ENCODE measurements around the gene NCOA7.

Gene NCOA7

DNA sequence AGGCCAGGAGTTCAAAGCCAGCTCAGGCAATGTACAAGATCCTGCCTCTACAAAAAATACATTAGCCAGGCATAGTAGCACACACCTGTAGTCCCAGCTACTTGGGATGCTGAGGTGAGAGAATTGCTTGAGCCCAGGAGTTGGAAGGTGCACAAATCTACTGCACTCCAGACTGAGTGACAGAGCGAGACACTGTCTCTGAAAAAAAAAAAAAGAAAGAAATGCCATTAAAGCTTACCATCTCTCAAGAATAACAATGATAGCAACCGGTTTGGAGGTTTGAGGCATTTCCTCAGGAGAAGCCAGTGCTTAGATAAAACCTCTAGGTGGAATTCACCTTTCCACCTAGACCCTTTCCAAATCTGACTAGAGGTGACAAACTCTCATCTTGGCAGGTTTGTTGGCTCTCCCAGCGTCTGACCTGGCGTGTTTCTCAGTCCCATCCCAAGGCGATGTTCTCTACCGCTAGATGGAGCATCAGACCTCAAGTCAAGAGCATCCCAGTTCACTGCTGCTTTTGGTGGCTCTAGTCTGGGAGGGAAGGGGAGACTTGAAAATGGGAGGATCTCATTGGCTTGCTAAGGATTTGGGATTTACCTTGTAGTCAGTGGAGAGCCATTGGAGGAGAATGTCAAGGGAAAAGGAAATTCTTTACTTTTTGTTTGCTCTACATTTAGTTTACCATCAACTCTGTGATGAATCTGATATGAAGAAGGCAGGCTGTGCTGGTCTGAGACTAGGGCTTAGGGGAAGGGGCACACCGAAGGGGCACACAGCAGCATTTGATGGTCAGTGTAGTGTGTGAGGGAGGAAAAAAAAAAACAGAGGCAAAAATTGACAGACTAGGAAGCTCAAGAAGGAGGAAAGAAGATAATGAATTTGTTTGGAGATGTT lies 67.9 kb downstream of the NCOA7 start:
- Histone ChIP-seq H3K4me3 (ENCODE audit: low read depth, low read length) (no peak overlapping the region), H3K4me1 (ENCODE audit: control insufficient read depth, insufficient read depth, low read length) (no peaks in the 10 kb centered on the region), H3K27me3 (ENCODE audit: control insufficient read depth, insufficient read depth, low read length) (no peaks in the 10 kb centered on the region), H3K9ac (ENCODE audit: low read length) (no peak overlapping the region), H3K36me3 (ENCODE audit: control insufficient read depth, insufficient read depth, low read length) (no peaks in the 10 kb centered on the region), H3K9me3 (ENCODE audit: control insufficient read depth, insufficient read depth, low read depth, low read length) (no peaks in the 10 kb centered on the region), H3K27ac (ENCODE audit: low read depth, low read length) (no peak overlapping the region)

GRCh38 chr6:125859727-125860126 lies 69.0 kb downstream of the NCOA7 start:
- H3K36me3 ChIP-seq (ENCODE audit: control insufficient read depth, insufficient read depth, low read length), result no peaks in the 10 kb centered on the region
- no peaks in the 10 kb centered on the region for H3K9me3 ChIP-seq (ENCODE audit: control insufficient read depth, insufficient read depth, low read depth, low read length)
- no peak overlapping the region for H3K27ac ChIP-seq (ENCODE audit: low read depth, low read length)
- no peak overlapping the region for H3K4me3 ChIP-seq (ENCODE audit: low read depth, low read length)
- no peak overlapping the region for H3K9ac ChIP-seq (ENCODE audit: low read length)
- no peaks in the 10 kb centered on the region for H3K27me3 ChIP-seq (ENCODE audit: control insufficient read depth, insufficient read depth, low read length)
- no peaks in the 10 kb centered on the region for H3K4me1 ChIP-seq (ENCODE audit: control insufficient read depth, insufficient read depth, low read length)

DNA sequence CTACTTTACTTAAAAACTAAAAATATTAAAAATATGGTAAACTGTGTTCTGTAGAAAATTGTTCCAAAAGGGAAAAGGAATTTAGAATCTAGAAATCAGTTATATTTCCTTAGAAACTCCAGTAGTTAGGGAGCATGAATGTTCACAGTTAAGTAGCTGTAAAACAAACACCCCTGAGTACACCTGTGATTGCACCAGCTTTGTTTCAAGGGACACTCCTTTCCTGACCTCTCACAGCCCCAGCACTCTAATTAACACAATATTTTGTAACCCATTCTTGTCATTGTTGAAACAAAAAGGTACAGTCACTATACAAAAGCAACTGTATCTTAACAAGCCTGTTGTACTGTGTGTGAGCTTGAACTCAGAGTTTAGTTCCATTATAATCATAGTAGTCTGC lies 72.3 kb downstream of the NCOA7 start:
- Histone ChIP-seq H3K4me1 (ENCODE audit: control insufficient read depth, insufficient read depth, low read length) (peaks cover 10% of the 10 kb centered on the region), H3K9me3 (ENCODE audit: control insufficient read depth, insufficient read depth, low read depth, low read length) (no peaks in the 10 kb centered on the region), H3K36me3 (ENCODE audit: control insufficient read depth, insufficient read depth, low read length) (no peaks in the 10 kb centered on the region), H3K27ac (ENCODE audit: low read depth, low read length) (no peak overlapping the region), H3K4me3 (ENCODE audit: low read depth, low read length) (no peak overlapping the region), H3K9ac (ENCODE audit: low read length) (no peak overlapping the region), H3K27me3 (ENCODE audit: control insufficient read depth, insufficient read depth, low read length) (no peaks in the 10 kb centered on the region)

GRCh38 chr6:125865015-125865414 lies 74.3 kb downstream of the NCOA7 start:
- H3K27ac ChIP-seq (ENCODE audit: low read depth, low read length), result no peak overlapping the region
- no peak overlapping the region for H3K9ac ChIP-seq (ENCODE audit: low read length)
- H3K36me3 ChIP-seq (ENCODE audit: control insufficient read depth, insufficient read depth, low read length), result no peaks in the 10 kb centered on the region
- H3K27me3 ChIP-seq (ENCODE audit: control insufficient read depth, insufficient read depth, low read length), result no peaks in the 10 kb centered on the region
- H3K4me3 ChIP-seq (ENCODE audit: low read depth, low read length), result no peak overlapping the region
- H3K9me3 ChIP-seq (ENCODE audit: control insufficient read depth, insufficient read depth, low read depth, low read length), result no peaks in the 10 kb centered on the region
- H3K4me1 ChIP-seq (ENCODE audit: control insufficient read depth, insufficient read depth, low read length), result peaks cover 13% of the 10 kb centered on the region

GRCh38 chr6:125866433-125866832 lies 75.7 kb downstream of the NCOA7 start:
- no peaks in the 10 kb centered on the region for H3K36me3 ChIP-seq (ENCODE audit: control insufficient read depth, insufficient read depth, low read length)
- H3K27me3 ChIP-seq (ENCODE audit: control insufficient read depth, insufficient read depth, low read length), result no peaks in the 10 kb centered on the region

DNA sequence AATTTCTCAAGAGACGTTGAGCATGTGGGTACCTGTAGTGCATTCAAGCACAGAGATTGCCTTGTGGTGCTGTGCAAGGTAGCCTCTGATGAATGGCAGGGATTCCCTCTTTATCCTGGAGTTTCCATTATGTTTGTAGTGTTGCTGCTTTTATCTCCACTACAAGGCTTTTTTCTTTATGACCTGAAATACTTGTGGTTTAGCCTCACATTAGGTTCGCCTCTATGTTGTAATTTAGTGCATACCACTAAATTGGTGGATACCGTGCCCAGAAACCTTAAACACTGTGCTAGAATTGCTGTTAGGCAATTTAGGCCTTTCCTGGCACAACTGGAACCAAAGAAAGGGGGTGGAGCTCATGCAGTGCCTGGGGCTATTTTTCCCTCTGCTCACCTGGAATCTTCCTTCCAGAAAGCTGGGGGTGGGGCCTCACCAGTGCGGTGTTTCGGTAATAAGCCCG lies 76.8 kb downstream of the NCOA7 start:
- Histone ChIP-seq H3K4me1 (ENCODE audit: control insufficient read depth, insufficient read depth, low read length) (peaks cover 17% of the 10 kb centered on the region), H3K9me3 (ENCODE audit: control insufficient read depth, insufficient read depth, low read depth, low read length) (no peaks in the 10 kb centered on the region), H3K27me3 (ENCODE audit: control insufficient read depth, insufficient read depth, low read length) (no peaks in the 10 kb centered on the region), H3K27ac (ENCODE audit: low read depth, low read length) (no peak overlapping the region), H3K36me3 (ENCODE audit: control insufficient read depth, insufficient read depth, low read length) (no peaks in the 10 kb centered on the region), H3K9ac (ENCODE audit: low read length) (no peak overlapping the region), H3K4me3 (ENCODE audit: low read depth, low read length) (peak overlapping the region; percentile 36)

More at GRCh38 chr6:125866433-125866832, 75.7 kb downstream of the NCOA7 start:
- Histone ChIP-seq H3K4me1 (ENCODE audit: control insufficient read depth, insufficient read depth, low read length) (peaks cover 13% of the 10 kb centered on the region), H3K9me3 (ENCODE audit: control insufficient read depth, insufficient read depth, low read depth, low read length) (no peaks in the 10 kb centered on the region), H3K4me3 (ENCODE audit: low read depth, low read length) (no peak overlapping the region), H3K27ac (ENCODE audit: low read depth, low read length) (no peak overlapping the region), H3K9ac (ENCODE audit: low read length) (no peak overlapping the region)

- Histone ChIP-seq H3K9me3 (ENCODE audit: control insufficient read depth, insufficient read depth, low read depth, low read length) (no peaks in the 10 kb centered on the region), H3K9ac (ENCODE audit: low read length) (no peak overlapping the region), H3K36me3 (ENCODE audit: control insufficient read depth, insufficient read depth, low read length) (no peaks in the 10 kb centered on the region), H3K27me3 (ENCODE audit: control insufficient read depth, insufficient read depth, low read length) (no peaks in the 10 kb centered on the region), H3K4me1 (ENCODE audit: control insufficient read depth, insufficient read depth, low read length) (peaks cover 17% of the 10 kb centered on the region), H3K27ac (ENCODE audit: low read depth, low read length) (no peak overlapping the region), H3K4me3 (ENCODE audit: low read depth, low read length) (no peak overlapping the region)
Observed at GRCh38 chr6:125868252-125868651, 77.5 kb downstream of the NCOA7 start.

DNA sequence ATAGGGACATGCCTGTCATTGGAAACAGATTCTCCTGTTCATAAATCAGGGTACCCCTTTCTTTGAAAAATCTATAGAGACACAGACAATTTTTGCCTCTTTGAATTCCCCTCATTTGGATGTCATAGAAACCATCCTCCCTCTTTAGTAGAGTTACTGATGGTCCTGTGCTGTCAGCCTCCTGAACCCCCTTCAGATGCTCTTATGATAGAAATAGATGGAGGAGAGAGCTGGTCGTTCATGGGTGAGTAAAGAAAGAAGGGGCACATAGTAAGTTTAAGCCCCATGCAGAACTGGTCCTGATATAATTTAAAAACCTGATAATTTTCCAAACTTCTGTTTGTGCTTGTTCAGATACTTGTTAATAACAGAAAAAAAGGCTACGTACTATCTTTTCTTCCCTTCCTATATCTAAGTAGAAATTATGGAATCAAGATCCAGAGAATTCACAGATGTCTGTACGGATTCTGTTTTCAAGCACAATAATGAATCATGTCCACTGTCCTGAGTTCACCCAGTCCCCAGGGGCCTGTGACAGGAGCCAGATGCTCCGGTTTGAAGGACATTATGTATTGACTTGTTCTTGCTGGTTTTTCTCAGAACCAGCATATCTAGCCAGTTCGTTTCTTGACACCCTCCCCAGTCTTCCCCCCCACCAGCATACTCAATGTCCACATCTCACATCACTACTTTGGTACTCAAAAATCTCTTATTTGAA lies 78.1 kb downstream of the NCOA7 start:
- H3K4me1 ChIP-seq (ENCODE audit: control insufficient read depth, insufficient read depth, low read length), result peaks cover 17% of the 10 kb centered on the region
- no peak overlapping the region for H3K9ac ChIP-seq (ENCODE audit: low read length)
- no peak overlapping the region for H3K4me3 ChIP-seq (ENCODE audit: low read depth, low read length)
- H3K27me3 ChIP-seq (ENCODE audit: control insufficient read depth, insufficient read depth, low read length), result no peaks in the 10 kb centered on the region
- no peak overlapping the region for H3K27ac ChIP-seq (ENCODE audit: low read depth, low read length)
- H3K9me3 ChIP-seq (ENCODE audit: control insufficient read depth, insufficient read depth, low read depth, low read length), result no peaks in the 10 kb centered on the region
- H3K36me3 ChIP-seq (ENCODE audit: control insufficient read depth, insufficient read depth, low read length), result no peaks in the 10 kb centered on the region

DNA sequence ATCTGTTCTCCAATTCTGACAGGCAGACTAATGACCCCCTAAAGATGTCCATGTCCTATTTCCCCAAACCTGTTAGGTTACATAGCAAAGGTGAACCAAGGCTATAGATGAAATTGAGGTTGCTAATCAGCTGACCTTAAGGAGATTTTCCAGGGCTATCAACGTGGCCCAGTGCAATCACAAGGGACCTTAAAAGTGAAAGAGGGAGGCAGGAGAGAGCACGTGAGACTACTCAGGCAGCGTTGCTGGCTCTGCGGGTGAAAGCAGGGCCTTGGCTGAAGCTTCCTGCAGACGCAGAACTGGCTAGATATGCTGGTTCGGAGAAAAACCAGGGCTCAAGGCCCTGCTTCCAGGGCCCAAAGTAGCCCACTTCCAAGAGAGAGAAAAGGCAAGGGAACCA lies 78.7 kb downstream of the NCOA7 start:
- Histone ChIP-seq H3K4me3 (ENCODE audit: low read depth, low read length) (no peak overlapping the region), H3K27me3 (ENCODE audit: control insufficient read depth, insufficient read depth, low read length) (no peaks in the 10 kb centered on the region), H3K27ac (ENCODE audit: low read depth, low read length) (no peak overlapping the region), H3K4me1 (ENCODE audit: control insufficient read depth, insufficient read depth, low read length) (peaks cover 17% of the 10 kb centered on the region), H3K9ac (ENCODE audit: low read length) (no peak overlapping the region), H3K9me3 (ENCODE audit: control insufficient read depth, insufficient read depth, low read depth, low read length) (no peaks in the 10 kb centered on the region), H3K36me3 (ENCODE audit: control insufficient read depth, insufficient read depth, low read length) (no peaks in the 10 kb centered on the region)

DNA sequence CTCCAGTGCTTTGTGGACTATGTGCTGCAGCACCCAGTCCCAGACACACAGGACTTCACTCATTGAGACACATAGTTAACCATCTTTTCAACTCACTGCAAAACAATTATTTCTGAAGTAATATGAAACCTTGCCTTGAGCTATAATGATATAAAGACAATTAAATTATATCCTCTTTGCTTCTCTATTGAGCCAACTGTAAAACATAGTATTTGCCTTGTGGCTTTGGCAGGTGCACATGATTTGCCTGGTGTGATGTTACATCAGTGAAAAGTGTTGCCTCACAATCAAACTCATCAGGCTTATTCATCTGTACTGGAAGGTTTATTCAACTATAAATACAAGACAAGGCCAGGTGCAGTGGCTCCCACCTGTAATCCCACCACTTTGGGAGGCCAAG lies 80.6 kb downstream of the NCOA7 start:
- no peak overlapping the region for H3K9ac ChIP-seq (ENCODE audit: low read length)
- no peaks in the 10 kb centered on the region for H3K36me3 ChIP-seq (ENCODE audit: control insufficient read depth, insufficient read depth, low read length)
- H3K4me1 ChIP-seq (ENCODE audit: control insufficient read depth, insufficient read depth, low read length), result peaks cover 17% of the 10 kb centered on the region
- H3K9me3 ChIP-seq (ENCODE audit: control insufficient read depth, insufficient read depth, low read depth, low read length), result no peaks in the 10 kb centered on the region
- no peak overlapping the region for H3K27ac ChIP-seq (ENCODE audit: low read depth, low read length)
- no peak overlapping the region for H3K4me3 ChIP-seq (ENCODE audit: low read depth, low read length)
- no peaks in the 10 kb centered on the region for H3K27me3 ChIP-seq (ENCODE audit: control insufficient read depth, insufficient read depth, low read length)

- no peaks in the 10 kb centered on the region for H3K9me3 ChIP-seq (ENCODE audit: control insufficient read depth, insufficient read depth, low read depth, low read length)
- H3K27ac ChIP-seq (ENCODE audit: low read depth, low read length), result no peak overlapping the region
- no peaks in the 10 kb centered on the region for H3K36me3 ChIP-seq (ENCODE audit: control insufficient read depth, insufficient read depth, low read length)
- no peak overlapping the region for H3K4me3 ChIP-seq (ENCODE audit: low read depth, low read length)
- no peaks in the 10 kb centered on the region for H3K27me3 ChIP-seq (ENCODE audit: control insufficient read depth, insufficient read depth, low read length)
- peaks cover 14% of the 10 kb centered on the region for H3K4me1 ChIP-seq (ENCODE audit: control insufficient read depth, insufficient read depth, low read length)
- H3K9ac ChIP-seq (ENCODE audit: low read length), result no peak overlapping the region
Observed at GRCh38 chr6:125872259-125872921, 81.6 kb downstream of the NCOA7 start.
